ENCODE data around the gene SH3YL1.

The SH3YL1 gene

GRCh38 chr2:233030-233429, 30.8 kb downstream of the SH3YL1 start:
- Histone ChIP-seq H3K4me3 (ENCODE audit: low read depth, low read length) (no peak overlapping the region), H3K36me3 (ENCODE audit: control insufficient read depth, insufficient read depth, low read length) (no peaks in the 10 kb centered on the region), H3K27me3 (ENCODE audit: control insufficient read depth, insufficient read depth, low read length) (no peaks in the 10 kb centered on the region)

GRCh38 chr2:231521-232185, 32.2 kb downstream of the SH3YL1 start:
- TF ChIP-seq CTCF (IDR thresholded peaks at IDR 0.05) = no peak
- no peak overlapping the region for H3K9ac ChIP-seq
- H3K9me3 ChIP-seq (ENCODE audit: control insufficient read depth, low read length) = no peaks in the 10 kb centered on the region
- no peak overlapping the region for H3K4me2 ChIP-seq (ENCODE audit: low read length)
- H3K79me2 ChIP-seq = peaks cover 2% of the 10 kb centered on the region
- H3K27ac ChIP-seq = no peak overlapping the region
- H3K27me3 ChIP-seq (ENCODE audit: control insufficient read depth, insufficient read depth, low read length) = no peaks in the 10 kb centered on the region
- no peak overlapping the region for H2AFZ ChIP-seq
- no peaks in the 10 kb centered on the region for H3K36me3 ChIP-seq (ENCODE audit: control insufficient read depth, insufficient read depth, low read length)
- no peaks in the 10 kb centered on the region for H3K4me1 ChIP-seq
- no peak overlapping the region for H3K4me3 ChIP-seq (ENCODE audit: low read depth, low read length)

More at GRCh38 chr2:233030-233429, 30.8 kb downstream of the SH3YL1 start:
- H2AFZ ChIP-seq = no peak overlapping the region
- H3K79me2 ChIP-seq = peaks cover 2% of the 10 kb centered on the region
- H3K27ac ChIP-seq = no peak overlapping the region
- no peak overlapping the region for H3K4me2 ChIP-seq (ENCODE audit: low read length)
- H3K4me1 ChIP-seq = no peaks in the 10 kb centered on the region
- no peak for TF ChIP-seq CTCF (IDR thresholded peaks at IDR 0.05)
- no peak overlapping the region for H3K9ac ChIP-seq
- H3K9me3 ChIP-seq (ENCODE audit: control insufficient read depth, low read length) = no peaks in the 10 kb centered on the region

GRCh38 chr2:228518-229278, 35.1 kb downstream of the SH3YL1 start:
- no peaks in the 10 kb centered on the region for H3K27me3 ChIP-seq (ENCODE audit: control insufficient read depth, insufficient read depth, low read length)
- H3K9me3 ChIP-seq (ENCODE audit: control insufficient read depth, low read length) = no peaks in the 10 kb centered on the region
- H3K79me2 ChIP-seq = no peaks in the 10 kb centered on the region
- H3K9ac ChIP-seq = no peak overlapping the region
- no peak overlapping the region for H2AFZ ChIP-seq
- no peak overlapping the region for H3K27ac ChIP-seq
- H3K4me3 ChIP-seq (ENCODE audit: low read depth, low read length) = no peak overlapping the region
- no peaks in the 10 kb centered on the region for H3K4me1 ChIP-seq
- no peak overlapping the region for H3K4me2 ChIP-seq (ENCODE audit: low read length)
- no peak for TF ChIP-seq CTCF (IDR thresholded peaks at IDR 0.05)
- no peaks in the 10 kb centered on the region for H3K36me3 ChIP-seq (ENCODE audit: control insufficient read depth, insufficient read depth, low read length)

- no peak for TF ChIP-seq CTCF (IDR thresholded peaks at IDR 0.05)
- Histone ChIP-seq H3K79me2 (no peaks in the 10 kb centered on the region), H3K27ac (no peak overlapping the region), H3K27me3 (ENCODE audit: control insufficient read depth, insufficient read depth, low read length) (no peaks in the 10 kb centered on the region), H3K4me1 (no peaks in the 10 kb centered on the region), H3K4me3 (ENCODE audit: low read depth, low read length) (no peak overlapping the region), H2AFZ (no peak overlapping the region), H3K9me3 (ENCODE audit: control insufficient read depth, low read length) (no peaks in the 10 kb centered on the region), H3K36me3 (ENCODE audit: control insufficient read depth, insufficient read depth, low read length) (no peaks in the 10 kb centered on the region), H3K9ac (no peak overlapping the region), H3K4me2 (ENCODE audit: low read length) (no peak overlapping the region)
Measured at GRCh38 chr2:228115-228514, 35.7 kb downstream of the SH3YL1 start.

Data from parathyroid adenoma (tissue), 2 donors.